Renal pelvis (tissue), 12 donors: ENCODE results near the gene LGALS7. TPM values are rescaled to one million over a fixed set of nuclear protein-coding genes. Genes with fewer than 3 reads are reported as not detected.
"Not testable (repeated sequence)": the region's sequence is repeated elsewhere in the genome, so short reads cannot be mapped to it uniquely, and the experiment has no call there.

Experiments
- DNase-seq: peaks from one replicate; pipeline ENCODE4 v3.0.0-alpha.2; 2013
- long read RNA-seq, 16 experiments: transcript quantifications; one replicate each; lab custom pipeline, GENCODE V29; 2026
- polyA plus RNA-seq, 3 donors: library from polyadenylated mRNA; unstranded; fragments of 120-200 nt; gene quantifications; one replicate each; pipeline ENCODE4 v1.2.1, GENCODE V29; 2013; ENCODE audit not compliant: insufficient read length in 3 of 3

Gene LGALS7
- polyA plus RNA-seq: under 1 TPM in 1 of 3 donors, not detected in 2; 0.78 TPM
- long read RNA-seq, donor 1: 0 reads
- long read RNA-seq, donor 2: 0 reads
- long read RNA-seq, donor 3: 0 reads
- long read RNA-seq, donor 4, partial matches to known transcripts: 7 of 7 reads
- long read RNA-seq, donor 4, other reads (novel, unspliced or antisense): 0 of 7 reads
- long read RNA-seq, donor 5: 0 reads
- long read RNA-seq, donor 6: 0 reads
- long read RNA-seq, donor 7: 0 reads
- long read RNA-seq, donor 8: 0 reads
- long read RNA-seq, donor 9: 0 reads
- long read RNA-seq, donor 10: 0 reads
- long read RNA-seq, donor 11: 0 reads
- long read RNA-seq, donor 12: 0 reads
- long read RNA-seq, donor 13: 0 reads
- long read RNA-seq, donor 14: 0 reads
- long read RNA-seq, donor 15: 0 reads
- long read RNA-seq, donor 16, partial matches to known transcripts: 7 of 7 reads
- long read RNA-seq, donor 16, other reads (novel, unspliced or antisense): 0 of 7 reads

- DNase-seq: no peak
Measured at GRCh38 chr19:38773469-38774177, at the start of gene LGALS7. TSS of gene LGALS7 (minus strand) at chr19:38773517. CDS start at chr19:38773492, 25 bp downstream.

GRCh38 chr19:38821230-38821825 is 48.0 kb upstream of the LGALS7 start:
- DNase-seq: not testable (repeated sequence)

GRCh38 chr19:38819231-38819920 is 46.1 kb upstream of the LGALS7 start:
- no peak for DNase-seq

- DNase-seq: no peak
Measured at GRCh38 chr19:38817081-38817480, 43.8 kb upstream of the LGALS7 start.

GRCh38 chr19:38816131-38816750 is 42.9 kb upstream of the LGALS7 start:
- DNase-seq: no peak

GRCh38 chr19:38815059-38816001 is 42.0 kb upstream of the LGALS7 start:
- no peak for DNase-seq

GRCh38 chr19:38813932-38814331 is 40.6 kb upstream of the LGALS7 start:
- not testable (repeated sequence) for DNase-seq

- DNase-seq: no peak
Measured at GRCh38 chr19:38813323-38813722, 40.0 kb upstream of the LGALS7 start.

GRCh38 chr19:38812841-38813320 is 39.6 kb upstream of the LGALS7 start, which contains the start of gene LGALS4:
TSS of gene LGALS4 (minus strand) at chr19:38812945. CDS start at chr19:38812886, 59 bp downstream.
- no peak for DNase-seq

GRCh38 chr19:38812009-38812840 is 38.9 kb upstream of the LGALS7 start:
- no peak for DNase-seq

GRCh38 chr19:38809592-38810252 is 36.4 kb upstream of the LGALS7 start:
- DNase-seq: no peak

- DNase-seq: no peak
Measured at GRCh38 chr19:38808741-38809140, 35.4 kb upstream of the LGALS7 start.

GRCh38 chr19:38807374-38808098 is 34.2 kb upstream of the LGALS7 start:
- DNase-seq: peak; percentile 4

GRCh38 chr19:38806371-38806770 is 33.1 kb upstream of the LGALS7 start:
- no peak for DNase-seq

- no peak for DNase-seq
Measured at GRCh38 chr19:38805180-38805579, 31.9 kb upstream of the LGALS7 start.

GRCh38 chr19:38803543-38803942 is 30.2 kb upstream of the LGALS7 start:
- DNase-seq: no peak

- DNase-seq: no peak
Measured at GRCh38 chr19:38801359-38802095, 28.2 kb upstream of the LGALS7 start.
